Measurements from ENCODE around the gene TMEM242.

Gene TMEM242

DNA sequence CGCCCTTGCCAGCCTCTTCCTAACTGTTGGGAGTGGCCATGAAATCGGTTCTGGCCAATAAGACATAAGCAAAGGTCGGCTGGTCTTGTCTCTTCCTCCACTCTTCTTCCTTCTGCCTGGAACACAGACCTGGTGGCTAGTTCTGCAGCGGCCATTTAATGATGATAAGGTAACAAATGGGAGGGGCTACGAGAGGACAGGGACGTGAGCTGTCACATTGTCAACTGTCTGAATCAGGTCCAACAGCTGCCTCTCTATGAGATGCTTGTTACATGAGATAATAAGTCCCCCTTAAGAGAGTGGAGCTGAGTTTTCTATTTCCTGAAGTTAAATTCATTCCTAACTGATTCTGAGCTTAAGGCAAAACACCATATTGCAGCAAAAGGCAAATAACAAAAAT, 12.5 kb upstream of the TMEM242 start (continued):
- TF ChIP-seq, protein P1, sequence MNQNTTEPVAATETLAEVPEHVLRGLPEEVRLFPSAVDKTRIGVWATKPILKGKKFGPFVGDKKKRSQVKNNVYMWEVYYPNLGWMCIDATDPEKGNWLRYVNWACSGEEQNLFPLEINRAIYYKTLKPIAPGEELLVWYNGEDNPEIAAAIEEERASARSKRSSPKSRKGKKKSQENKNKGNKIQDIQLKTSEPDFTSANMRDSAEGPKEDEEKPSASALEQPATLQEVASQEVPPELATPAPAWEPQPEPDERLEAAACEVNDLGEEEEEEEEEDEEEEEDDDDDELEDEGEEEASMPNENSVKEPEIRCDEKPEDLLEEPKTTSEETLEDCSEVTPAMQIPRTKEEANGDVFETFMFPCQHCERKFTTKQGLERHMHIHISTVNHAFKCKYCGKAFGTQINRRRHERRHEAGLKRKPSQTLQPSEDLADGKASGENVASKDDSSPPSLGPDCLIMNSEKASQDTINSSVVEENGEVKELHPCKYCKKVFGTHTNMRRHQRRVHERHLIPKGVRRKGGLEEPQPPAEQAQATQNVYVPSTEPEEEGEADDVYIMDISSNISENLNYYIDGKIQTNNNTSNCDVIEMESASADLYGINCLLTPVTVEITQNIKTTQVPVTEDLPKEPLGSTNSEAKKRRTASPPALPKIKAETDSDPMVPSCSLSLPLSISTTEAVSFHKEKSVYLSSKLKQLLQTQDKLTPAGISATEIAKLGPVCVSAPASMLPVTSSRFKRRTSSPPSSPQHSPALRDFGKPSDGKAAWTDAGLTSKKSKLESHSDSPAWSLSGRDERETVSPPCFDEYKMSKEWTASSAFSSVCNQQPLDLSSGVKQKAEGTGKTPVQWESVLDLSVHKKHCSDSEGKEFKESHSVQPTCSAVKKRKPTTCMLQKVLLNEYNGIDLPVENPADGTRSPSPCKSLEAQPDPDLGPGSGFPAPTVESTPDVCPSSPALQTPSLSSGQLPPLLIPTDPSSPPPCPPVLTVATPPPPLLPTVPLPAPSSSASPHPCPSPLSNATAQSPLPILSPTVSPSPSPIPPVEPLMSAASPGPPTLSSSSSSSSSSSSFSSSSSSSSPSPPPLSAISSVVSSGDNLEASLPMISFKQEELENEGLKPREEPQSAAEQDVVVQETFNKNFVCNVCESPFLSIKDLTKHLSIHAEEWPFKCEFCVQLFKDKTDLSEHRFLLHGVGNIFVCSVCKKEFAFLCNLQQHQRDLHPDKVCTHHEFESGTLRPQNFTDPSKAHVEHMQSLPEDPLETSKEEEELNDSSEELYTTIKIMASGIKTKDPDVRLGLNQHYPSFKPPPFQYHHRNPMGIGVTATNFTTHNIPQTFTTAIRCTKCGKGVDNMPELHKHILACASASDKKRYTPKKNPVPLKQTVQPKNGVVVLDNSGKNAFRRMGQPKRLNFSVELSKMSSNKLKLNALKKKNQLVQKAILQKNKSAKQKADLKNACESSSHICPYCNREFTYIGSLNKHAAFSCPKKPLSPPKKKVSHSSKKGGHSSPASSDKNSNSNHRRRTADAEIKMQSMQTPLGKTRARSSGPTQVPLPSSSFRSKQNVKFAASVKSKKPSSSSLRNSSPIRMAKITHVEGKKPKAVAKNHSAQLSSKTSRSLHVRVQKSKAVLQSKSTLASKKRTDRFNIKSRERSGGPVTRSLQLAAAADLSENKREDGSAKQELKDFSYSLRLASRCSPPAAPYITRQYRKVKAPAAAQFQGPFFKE (tag by site-specific recombination; IDR thresholded peaks at IDR 0.05; ENCODE audit: borderline replicate concordance): no peak
- TF ChIP-seq ZNF350 (tag by site-specific recombination; IDR thresholded peaks at IDR 0.05) (no peak), ZNF211 (tag by site-specific recombination; IDR thresholded peaks at IDR 0.05; ENCODE audit: low read depth) (no peak), ZFP41 (tag by site-specific recombination; IDR thresholded peaks at IDR 0.05; ENCODE audit: borderline replicate concordance) (no peak), ZNF26 (tag by site-specific recombination; IDR thresholded peaks at IDR 0.05) (no peak)

GRCh38 chr6:157333956-157334355, 10.6 kb upstream of the TMEM242 start:
- Histone ChIP-seq H3K27ac (ENCODE audit: extremely low read depth, low read depth, low read length) (no peak overlapping the region), H3K4me3 (ENCODE audit: low read depth, low read length) (no peak overlapping the region), H3K4me1 (ENCODE audit: control insufficient read depth, insufficient read depth, low read length) (no peaks in the 10 kb centered on the region), H3K36me3 (ENCODE audit: control insufficient read depth in 2 of 2, insufficient read depth in 1 of 2, low read length in 2 of 2) (no peaks in the 10 kb centered on the region), H3K9me3 (ENCODE audit: control insufficient read depth, insufficient read depth, low read depth, low read length) (no peaks in the 10 kb centered on the region)
- TF ChIP-seq, protein P2, sequence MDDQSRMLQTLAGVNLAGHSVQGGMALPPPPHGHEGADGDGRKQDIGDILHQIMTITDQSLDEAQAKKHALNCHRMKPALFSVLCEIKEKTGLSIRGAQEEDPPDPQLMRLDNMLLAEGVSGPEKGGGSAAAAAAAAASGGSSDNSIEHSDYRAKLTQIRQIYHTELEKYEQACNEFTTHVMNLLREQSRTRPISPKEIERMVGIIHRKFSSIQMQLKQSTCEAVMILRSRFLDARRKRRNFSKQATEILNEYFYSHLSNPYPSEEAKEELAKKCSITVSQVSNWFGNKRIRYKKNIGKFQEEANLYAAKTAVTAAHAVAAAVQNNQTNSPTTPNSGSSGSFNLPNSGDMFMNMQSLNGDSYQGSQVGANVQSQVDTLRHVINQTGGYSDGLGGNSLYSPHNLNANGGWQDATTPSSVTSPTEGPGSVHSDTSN (CRISPR knock-in tag; IDR thresholded peaks at IDR 0.05): no peak
- TF ChIP-seq ZNF223 (tag by site-specific recombination; IDR thresholded peaks at IDR 0.05): no peak
- CTCF ChIA-PET: interaction anchor here (0.7 to 6.0 kb wide), 7 partner anchors 9 to 23 kb away, joined by 3 to 63 read pairs (median 3); partner anchors contain the start of gene TMEM242
- POLR2A ChIA-PET: interaction anchor here (0.8 kb wide), 1 partner anchor 10 kb away, joined by 4 read pairs; the partner anchor contains the start of gene TMEM242

- no peak overlapping the region for H3K4me3 ChIP-seq (ENCODE audit: low read depth, low read length)
- CTCF ChIA-PET: interaction anchor here (0.7 to 6.0 kb wide), 5 partner anchors 9 to 150 kb away, joined by 3 to 63 read pairs (median 5); partner anchors contain the start of gene TMEM242
- POLR2A ChIA-PET: interaction anchor here (0.8 to 1.5 kb wide), 2 partner anchors 10 to 11 kb away, joined by 4 read pairs; partner anchors contain the start of gene TMEM242
- no peaks in the 10 kb centered on the region for H3K36me3 ChIP-seq (ENCODE audit: control insufficient read depth in 2 of 2, insufficient read depth in 1 of 2, low read length in 2 of 2)
- no peaks in the 10 kb centered on the region for H3K9me3 ChIP-seq (ENCODE audit: control insufficient read depth, insufficient read depth, low read depth, low read length)
- H3K4me1 ChIP-seq (ENCODE audit: control insufficient read depth, insufficient read depth, low read length): no peaks in the 10 kb centered on the region
- H3K27ac ChIP-seq (ENCODE audit: extremely low read depth, low read depth, low read length): no peak overlapping the region
- TF ChIP-seq, protein P3, sequence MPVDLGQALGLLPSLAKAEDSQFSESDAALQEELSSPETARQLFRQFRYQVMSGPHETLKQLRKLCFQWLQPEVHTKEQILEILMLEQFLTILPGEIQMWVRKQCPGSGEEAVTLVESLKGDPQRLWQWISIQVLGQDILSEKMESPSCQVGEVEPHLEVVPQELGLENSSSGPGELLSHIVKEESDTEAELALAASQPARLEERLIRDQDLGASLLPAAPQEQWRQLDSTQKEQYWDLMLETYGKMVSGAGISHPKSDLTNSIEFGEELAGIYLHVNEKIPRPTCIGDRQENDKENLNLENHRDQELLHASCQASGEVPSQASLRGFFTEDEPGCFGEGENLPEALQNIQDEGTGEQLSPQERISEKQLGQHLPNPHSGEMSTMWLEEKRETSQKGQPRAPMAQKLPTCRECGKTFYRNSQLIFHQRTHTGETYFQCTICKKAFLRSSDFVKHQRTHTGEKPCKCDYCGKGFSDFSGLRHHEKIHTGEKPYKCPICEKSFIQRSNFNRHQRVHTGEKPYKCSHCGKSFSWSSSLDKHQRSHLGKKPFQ (tag by site-specific recombination; IDR thresholded peaks at IDR 0.05): no peak
- TF ChIP-seq MZF1 (tag by site-specific recombination; IDR thresholded peaks at IDR 0.05; ENCODE audit: borderline replicate concordance) (no peak), ZNF341 (tag by site-specific recombination; IDR thresholded peaks at IDR 0.05; ENCODE audit: low read depth) (no peak), ZNF777 (tag by site-specific recombination; IDR thresholded peaks at IDR 0.05; ENCODE audit: borderline replicate concordance) (no peak), ZNF561 (tag by site-specific recombination; IDR thresholded peaks at IDR 0.05; ENCODE audit: borderline replicate concordance) (no peak), EGR2 (tag by site-specific recombination; IDR thresholded peaks at IDR 0.05; ENCODE audit: low read depth) (no peak), ZNF76 (tag by site-specific recombination; IDR thresholded peaks at IDR 0.05; ENCODE audit: borderline replicate concordance, low read depth) (no peak), WT1 (tag by site-specific recombination; IDR thresholded peaks at IDR 0.05) (no peak), ZFP69B (tag by site-specific recombination; IDR thresholded peaks at IDR 0.05) (no peak), ZNF155 (tag by site-specific recombination; IDR thresholded peaks at IDR 0.05) (no peak), ZNF23 (tag by site-specific recombination; IDR thresholded peaks at IDR 0.05; ENCODE audit: borderline replicate concordance) (no peak)
- TF ChIP-seq, protein P4, sequence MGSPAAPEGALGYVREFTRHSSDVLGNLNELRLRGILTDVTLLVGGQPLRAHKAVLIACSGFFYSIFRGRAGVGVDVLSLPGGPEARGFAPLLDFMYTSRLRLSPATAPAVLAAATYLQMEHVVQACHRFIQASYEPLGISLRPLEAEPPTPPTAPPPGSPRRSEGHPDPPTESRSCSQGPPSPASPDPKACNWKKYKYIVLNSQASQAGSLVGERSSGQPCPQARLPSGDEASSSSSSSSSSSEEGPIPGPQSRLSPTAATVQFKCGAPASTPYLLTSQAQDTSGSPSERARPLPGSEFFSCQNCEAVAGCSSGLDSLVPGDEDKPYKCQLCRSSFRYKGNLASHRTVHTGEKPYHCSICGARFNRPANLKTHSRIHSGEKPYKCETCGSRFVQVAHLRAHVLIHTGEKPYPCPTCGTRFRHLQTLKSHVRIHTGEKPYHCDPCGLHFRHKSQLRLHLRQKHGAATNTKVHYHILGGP (tag by site-specific recombination; IDR thresholded peaks at IDR 0.05): no peak
Measured at GRCh38 chr6:157333537-157333936, 10.2 kb upstream of the TMEM242 start.
